SK-N-SH (cell line): ENCODE results near the gene TANC1.

Experiments used
- EZH2phosphoT487 ChIP-seq: fragments of 200-600 bp; sonication (generic); IDR thresholded peaks from 2 replicates; pipeline ENCODE4 v1.6.1; 2017; ENCODE audit warnings: low read depth, mixed run types, mild to moderate bottlenecking, antibody characterized with exemption, moderate library complexity, borderline replicate concordance
- GABPA ChIP-seq: IDR thresholded peaks from 2 replicates; pipeline ENCODE4 v1.4.0; 2012; ENCODE audit warnings: low read depth, mild to moderate bottlenecking
- IRF3 ChIP-seq: fragments of 150-350 bp; IDR thresholded peaks from 2 replicates; pipeline ENCODE4 v1.6.1; 2016; ENCODE audit warnings: mild to moderate bottlenecking, low read depth, low read length
- MXI1 ChIP-seq: IDR thresholded peaks from 2 replicates; pipeline ENCODE4 v1.6.1; 2012; ENCODE audit warnings: mild to moderate bottlenecking, low read depth, low read length, improper control_type of control experiment
- POLR2AphosphoS5 ChIP-seq: IDR thresholded peaks from 2 replicates; pipeline ENCODE4 v1.6.1; 2012; ENCODE audit warnings: low read depth, low read length
- RAD21 ChIP-seq: IDR thresholded peaks from 2 replicates; pipeline ENCODE4 v1.6.1; 2012; ENCODE audit warnings: mild to moderate bottlenecking, low read length
- TAF1 ChIP-seq: IDR thresholded peaks from 2 replicates; pipeline ENCODE4 v1.6.1; 2012; ENCODE audit warnings: low read depth, mild to moderate bottlenecking, low read length, moderate library complexity, borderline replicate concordance
- YY1 ChIP-seq: IDR thresholded peaks from 2 replicates; pipeline ENCODE4 v1.4.0; 2012; ENCODE audit warnings: low read depth, mild to moderate bottlenecking
- TF ChIP-seq, protein P1 (sequence below): fragments of 200-600 bp; sonication (generic); IDR thresholded peaks from 2 replicates; pipeline ENCODE4 v1.6.1; 2017; ENCODE audit warnings: antibody characterized with exemption, mild to moderate bottlenecking, moderate library complexity
- TF ChIP-seq, protein P2 (sequence below): IDR thresholded peaks from 2 replicates; pipeline ENCODE4; 2012

- TF ChIP-seq MXI1 (no peak), IRF3 (no peak), EZH2phosphoT487 (no peak), TAF1 (no peak), GABPA (no peak), POLR2AphosphoS5 (no peak), RAD21 (no peak), YY1 (no peak)
- TF ChIP-seq, protein P1, sequence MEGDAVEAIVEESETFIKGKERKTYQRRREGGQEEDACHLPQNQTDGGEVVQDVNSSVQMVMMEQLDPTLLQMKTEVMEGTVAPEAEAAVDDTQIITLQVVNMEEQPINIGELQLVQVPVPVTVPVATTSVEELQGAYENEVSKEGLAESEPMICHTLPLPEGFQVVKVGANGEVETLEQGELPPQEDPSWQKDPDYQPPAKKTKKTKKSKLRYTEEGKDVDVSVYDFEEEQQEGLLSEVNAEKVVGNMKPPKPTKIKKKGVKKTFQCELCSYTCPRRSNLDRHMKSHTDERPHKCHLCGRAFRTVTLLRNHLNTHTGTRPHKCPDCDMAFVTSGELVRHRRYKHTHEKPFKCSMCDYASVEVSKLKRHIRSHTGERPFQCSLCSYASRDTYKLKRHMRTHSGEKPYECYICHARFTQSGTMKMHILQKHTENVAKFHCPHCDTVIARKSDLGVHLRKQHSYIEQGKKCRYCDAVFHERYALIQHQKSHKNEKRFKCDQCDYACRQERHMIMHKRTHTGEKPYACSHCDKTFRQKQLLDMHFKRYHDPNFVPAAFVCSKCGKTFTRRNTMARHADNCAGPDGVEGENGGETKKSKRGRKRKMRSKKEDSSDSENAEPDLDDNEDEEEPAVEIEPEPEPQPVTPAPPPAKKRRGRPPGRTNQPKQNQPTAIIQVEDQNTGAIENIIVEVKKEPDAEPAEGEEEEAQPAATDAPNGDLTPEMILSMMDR = no peak
- TF ChIP-seq, protein P2, sequence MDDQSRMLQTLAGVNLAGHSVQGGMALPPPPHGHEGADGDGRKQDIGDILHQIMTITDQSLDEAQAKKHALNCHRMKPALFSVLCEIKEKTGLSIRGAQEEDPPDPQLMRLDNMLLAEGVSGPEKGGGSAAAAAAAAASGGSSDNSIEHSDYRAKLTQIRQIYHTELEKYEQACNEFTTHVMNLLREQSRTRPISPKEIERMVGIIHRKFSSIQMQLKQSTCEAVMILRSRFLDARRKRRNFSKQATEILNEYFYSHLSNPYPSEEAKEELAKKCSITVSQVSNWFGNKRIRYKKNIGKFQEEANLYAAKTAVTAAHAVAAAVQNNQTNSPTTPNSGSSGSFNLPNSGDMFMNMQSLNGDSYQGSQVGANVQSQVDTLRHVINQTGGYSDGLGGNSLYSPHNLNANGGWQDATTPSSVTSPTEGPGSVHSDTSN = no peak
Observed at GRCh38 chr2:159252905-159253304, 284.5 kb downstream of the TANC1 start.
